IMR-90 (cell line): Measurements from ENCODE around the gene MSANTD7. TPM values are rescaled to one million over a fixed set of nuclear protein-coding genes. Genes with fewer than 3 reads are reported as not detected.

ENCODE experiments used
- ATAC-seq: fragments of 200-7000 bp; cut with Tn5 transposase; 2 replicates; pipeline ENCODE4 v1.9.1; 2020; ENCODE audit warnings: low read depth, mild to moderate bottlenecking, moderate library complexity
- BruUV-seq: library from RNA; stranded (reverse); fragments of 400-500 nt; replicated peaks from 2 replicates; lab custom pipeline; 2021; lab: Mats Ljungman, UMichigan
- CTCF ChIA-PET: fragments of 300-600 bp; formaldehyde crosslinking; extraction: SDS; loops from one replicate; lab custom pipeline; 2021; ENCODE audit warnings: antibody characterized with exemption; lab: Yijun Ruan, JAX
- POLR2A ChIA-PET: fragments of 300-600 bp; sonication (Branson Sonifier 250); formaldehyde crosslinking; loops from one replicate; lab custom pipeline; 2022; ENCODE audit warnings: antibody characterized with exemption; ENCODE audit not compliant: unreplicated experiment; lab: Charles Lee
- DNase-seq: peaks from one replicate; pipeline ENCODE4 v3.0.0; 2013
- H2AFZ ChIP-seq: replicated peaks from 2 replicates; pipeline ENCODE3; 2013; ENCODE audit warnings: low read length, mild to moderate bottlenecking; ENCODE audit not compliant: poor library complexity
- H2AK5ac ChIP-seq: 2 replicates; pipeline ENCODE4 v1.6.1; 2013; ENCODE audit warnings: low read depth, low read length, inconsistent platforms
- H2AK9ac ChIP-seq: replicated peaks from 2 replicates; pipeline ENCODE3; 2013; ENCODE audit warnings: mild to moderate bottlenecking, low read depth, low read length, moderate library complexity; ENCODE audit not compliant: poor library complexity
- H2BK120ac ChIP-seq: 2 replicates; pipeline ENCODE4 v1.6.1; 2013; ENCODE audit warnings: low read depth, low read length, inconsistent platforms
- H2BK15ac ChIP-seq: 3 replicates; pipeline ENCODE4 v1.6.1; 2013; ENCODE audit warnings: low read depth, low read length, inconsistent platforms
- H2BK20ac ChIP-seq: 2 replicates; pipeline ENCODE4 v1.6.1; 2013; ENCODE audit warnings: low read depth, mild to moderate bottlenecking, inconsistent platforms, low read length, moderate library complexity
- H2BK5ac ChIP-seq: 2 replicates; pipeline ENCODE4 v1.6.1; 2013; ENCODE audit warnings: mild to moderate bottlenecking, low read depth, low read length, inconsistent platforms; ENCODE audit not compliant: poor library complexity, severe bottlenecking
- H3K14ac ChIP-seq: replicated peaks from 2 replicates; pipeline ENCODE4 v1.6.1; 2013; ENCODE audit warnings: low read depth, low read length, inconsistent platforms
- H3K18ac ChIP-seq: 2 replicates; pipeline ENCODE4 v1.6.1; 2013; ENCODE audit warnings: low read depth, low read length, control low read depth
- H3K23ac ChIP-seq: 2 replicates; pipeline ENCODE4 v1.6.1; 2013; ENCODE audit warnings: low read depth, low read length, inconsistent platforms
- H3K27ac ChIP-seq: 2 replicates; pipeline ENCODE4 v1.5.1; 2013; ENCODE audit warnings: mild to moderate bottlenecking, control low read depth, low read length; ENCODE audit not compliant: insufficient read depth
- H3K27me3 ChIP-seq: 2 replicates; pipeline ENCODE4 v1.6.1; 2013; ENCODE audit warnings: low read length; ENCODE audit not compliant: control insufficient read depth, insufficient read depth
- H3K36me3 ChIP-seq: 2 replicates; pipeline ENCODE4 v1.6.1; 2013; ENCODE audit warnings: low read length, mixed read lengths; ENCODE audit not compliant: control insufficient read depth, insufficient read depth
- H3K4ac ChIP-seq: 2 replicates; pipeline ENCODE4 v1.6.1; 2013; ENCODE audit warnings: low read depth, low read length, inconsistent platforms
- H3K4me1 ChIP-seq: 2 replicates; pipeline ENCODE4 v1.6.1; 2013; ENCODE audit warnings: low read length, mixed read lengths; ENCODE audit not compliant: control insufficient read depth, insufficient read depth
- H3K4me2 ChIP-seq: 2 replicates; pipeline ENCODE4 v1.6.1; 2013; ENCODE audit warnings: low read depth, mild to moderate bottlenecking, control low read depth, low read length, moderate library complexity
- H3K4me3 ChIP-seq: 2 replicates; pipeline ENCODE4 v1.5.1; 2013; ENCODE audit warnings: low read depth, mild to moderate bottlenecking, control low read depth, low read length, moderate library complexity; ENCODE audit not compliant: insufficient read depth
- H3K56ac ChIP-seq: 2 replicates; pipeline ENCODE4 v1.6.1; 2013; ENCODE audit warnings: low read length, inconsistent platforms; ENCODE audit not compliant: insufficient read depth; ENCODE audit errors: extremely low read depth
- H3K79me1 ChIP-seq, 2 experiments: 2 replicates each; pipeline ENCODE4 v1.6.1; 2013; ENCODE audit warnings: low read length in 2 of 2, inconsistent platforms in 1 of 2, low read depth in 1 of 2
- H3K9ac ChIP-seq: 2 replicates; pipeline ENCODE4 v1.6.1; 2013; ENCODE audit warnings: low read depth, low read length, control low read depth
- H3K9me1 ChIP-seq: 2 replicates; pipeline ENCODE4 v1.6.1; 2013; ENCODE audit warnings: low read length, inconsistent platforms; ENCODE audit not compliant: insufficient read depth
- H3K9me3 ChIP-seq: 2 replicates; pipeline ENCODE4 v1.6.1; 2013; ENCODE audit warnings: low read length; ENCODE audit not compliant: control insufficient read depth, insufficient read depth
- H4K20me1 ChIP-seq: 2 replicates; pipeline ENCODE4 v1.6.1; 2013; ENCODE audit warnings: low read length, inconsistent platforms; ENCODE audit not compliant: insufficient read depth
- H4K5ac ChIP-seq: 2 replicates; pipeline ENCODE4 v1.6.1; 2013; ENCODE audit warnings: mild to moderate bottlenecking, low read depth, low read length, control low read depth
- H4K8ac ChIP-seq, 2 experiments: 2 replicates each; pipeline ENCODE4 v1.6.1; 2013; ENCODE audit warnings: low read depth in 2 of 2, low read length in 2 of 2, control low read depth in 1 of 2, inconsistent platforms in 1 of 2
- H4K91ac ChIP-seq: 2 replicates; pipeline ENCODE4 v1.6.1; 2013; ENCODE audit warnings: low read depth, low read length, inconsistent platforms; ENCODE audit not compliant: insufficient read depth
- BHLHE40 ChIP-seq: fragments of 150-350 bp; IDR thresholded peaks from 2 replicates; pipeline ENCODE4 v1.6.1; 2016; ENCODE audit warnings: mild to moderate bottlenecking, low read depth, low read length
- CEBPB ChIP-seq: IDR thresholded peaks from 2 replicates; pipeline ENCODE4 v1.6.1; 2012; ENCODE audit warnings: low read depth, low read length, improper control_type of control experiment
- CHD1 ChIP-seq: IDR thresholded peaks from 2 replicates; pipeline ENCODE4 v1.6.1; 2012; ENCODE audit warnings: low read depth, low read length, improper control_type of control experiment
- FOS ChIP-seq: fragments of 150-350 bp; IDR thresholded peaks from 2 replicates; pipeline ENCODE4 v1.6.1; 2016; ENCODE audit warnings: low read depth, low read length
- MAFK ChIP-seq: IDR thresholded peaks from 2 replicates; pipeline ENCODE4 v1.6.1; 2012; ENCODE audit warnings: low read depth, low read length, improper control_type of control experiment
- MXI1 ChIP-seq: IDR thresholded peaks from 2 replicates; pipeline ENCODE4 v1.6.1; 2012; ENCODE audit warnings: low read depth, mild to moderate bottlenecking, low read length, moderate library complexity, borderline replicate concordance
- POLR2A ChIP-seq: IDR thresholded peaks from 2 replicates; pipeline ENCODE4 v1.6.1; 2012; ENCODE audit warnings: mild to moderate bottlenecking, low read depth, low read length
- RAD21 ChIP-seq: IDR thresholded peaks from 2 replicates; pipeline ENCODE4 v1.6.1; 2012; ENCODE audit warnings: low read length, improper control_type of control experiment
- RCOR1 ChIP-seq: IDR thresholded peaks from 2 replicates; pipeline ENCODE4 v1.6.1; 2012; ENCODE audit warnings: mild to moderate bottlenecking, low read length, improper control_type of control experiment; ENCODE audit not compliant: insufficient replicate concordance
- RFX5 ChIP-seq: IDR thresholded peaks from 2 replicates; pipeline ENCODE4 v1.8.0; 2012; ENCODE audit warnings: low read depth, mild to moderate bottlenecking, low read length, moderate library complexity
- SMC3 ChIP-seq: fragments of 150-350 bp; IDR thresholded peaks from 2 replicates; pipeline ENCODE4 v1.6.1; 2016; ENCODE audit warnings: low read depth, mild to moderate bottlenecking, antibody characterized with exemption, low read length, moderate library complexity
- WGBS, 2 experiments: methylation state at CpG; one replicate each; pipeline versions ENCODE4 v1.1.5 to v1.1.7; 2013; ENCODE audit warnings: missing lambda C conversion rate in 2 of 2; ENCODE audit not compliant: insufficient read length in 1 of 2; ENCODE audit errors: extremely low coverage in 2 of 2; 5-methylcytosine and 5-hydroxymethylcytosine counted together
- dilution Hi-C: fragments of 300-500 bp; cut with HindIII; formaldehyde crosslinking; loops from one replicate; pipeline ENCODE4 v1.14.3; 2018; ENCODE audit warnings: low sequenced_read_pairs; ENCODE audit not compliant: unreplicated experiment
- in situ Hi-C: fragments of 300-500 bp; cut with MboI; formaldehyde crosslinking; loops from 3 replicates; pipeline ENCODE4 v1.14.3; 2019; ENCODE audit warnings: low sequenced_read_pairs, inconsistent platforms, mixed read lengths
- intact Hi-C: fragments of 100-400 bp; cut with micrococcal nuclease; formaldehyde crosslinking; loops from 2 replicates; pipeline ENCODE4 v1.10.0; 2022
- polyA plus RNA-seq, 3 experiments: library from polyadenylated mRNA; depleted of rRNA; stranded (reverse); fragments of >200 nt; gene quantifications; 2 replicates each; pipeline ENCODE4 v1.2.3, GENCODE V29; 2012; ENCODE audit warnings: low replicate concordance in 1 of 3
- total RNA-seq: library from RNA; depleted of rRNA; stranded (reverse); fragments of >200 nt; gene quantifications from 2 replicates; pipeline ENCODE4 v1.2.3, GENCODE V29; 2012
- TF ChIP-seq, protein P1 (sequence below): fragments of 150-350 bp; IDR thresholded peaks from 2 replicates; pipeline ENCODE4 v1.6.1; 2017; ENCODE audit warnings: mild to moderate bottlenecking, antibody characterized with exemption, low read length, low read depth
- TF ChIP-seq, protein P2 (sequence below): fragments of 150-350 bp; IDR thresholded peaks from 2 replicates; pipeline ENCODE4 v1.6.1; 2016; ENCODE audit warnings: low read depth, mild to moderate bottlenecking, low read length, moderate library complexity, borderline replicate concordance
- TF ChIP-seq, protein P3 (sequence below): conservative IDR thresholded peaks from 2 replicates; pipeline ENCODE4 v1.5.1; 2012; ENCODE audit warnings: mild to moderate bottlenecking, low read depth, low read length, improper control_type of control experiment

Gene MSANTD7
- total and polyA plus RNA-seq, 2 of the 4 experiments (the other 2 are of a cell fraction) = 4.7 to 16.0 TPM

DNA sequence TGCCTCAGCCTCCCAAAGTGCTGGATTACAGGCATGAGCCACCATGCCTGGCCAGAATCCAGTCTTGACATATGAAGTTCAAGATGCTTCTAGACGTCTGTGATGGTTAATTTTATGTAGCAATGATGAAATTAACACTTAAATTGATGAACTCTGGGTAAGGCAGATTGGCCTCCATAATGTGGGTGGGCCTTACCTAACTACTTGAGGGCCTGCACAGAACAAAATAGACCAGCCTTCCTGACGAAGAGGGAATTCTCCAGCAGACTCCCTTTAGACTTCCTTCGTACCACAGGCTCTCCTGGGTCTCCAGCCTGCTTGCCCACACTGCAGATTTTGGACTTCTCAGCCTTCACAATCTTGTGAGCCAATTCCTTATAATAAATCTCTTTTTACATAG is 5.0 kb upstream of the MSANTD7 start:
- H3K4ac ChIP-seq = no peak overlapping the region
- H3K9me1 ChIP-seq = peaks cover 3% of the 10 kb centered on the region
- no peaks in the 10 kb centered on the region for H3K27me3 ChIP-seq
- no peak overlapping the region for H2AFZ ChIP-seq
- no peaks in the 10 kb centered on the region for H3K36me3 ChIP-seq
- no peak overlapping the region for H2AK9ac ChIP-seq
- ChIA-PET CTCF (no interaction called here), POLR2A (no interaction called here)
- H3K56ac ChIP-seq = no peak overlapping the region
- no peak overlapping the region for H3K9ac ChIP-seq
- WGBS, 2 experiments = no CpG with 5 or more reads among the region's 3 CpGs
- no peak overlapping the region for H4K5ac ChIP-seq
- no peak overlapping the region for H2BK20ac ChIP-seq
- H3K9me3 ChIP-seq = no peaks in the 10 kb centered on the region
- no peak overlapping the region for H2BK15ac ChIP-seq
- H2AK5ac ChIP-seq = no peak overlapping the region
- dilution Hi-C loops = no loop called here
- H4K8ac ChIP-seq = no peak overlapping the region
- no peaks in the 10 kb centered on the region for H4K20me1 ChIP-seq
- no peak overlapping the region for H3K4me2 ChIP-seq
- no peak overlapping the region for H2BK5ac ChIP-seq
- intact Hi-C loops = loop anchor here (10.0 kb wide), 1 partner anchor 272 kb away; no protein-coding TSS in a partner anchor
- no peak overlapping the region for H4K91ac ChIP-seq
- peaks cover 7 to 8% of the 10 kb centered on the region in 2 experiments for H3K79me1 ChIP-seq
- H3K4me3 ChIP-seq = no peak overlapping the region
- no peak overlapping the region for H2BK120ac ChIP-seq
- ATAC-seq = no peak
- BruUV-seq = no TSS peak
- no peak overlapping the region for H3K27ac ChIP-seq
- no peak for TF ChIP-seq CHD1
- TF ChIP-seq POLR2A = no peak
- TF ChIP-seq RCOR1 = no peak
- no peak for TF ChIP-seq BHLHE40
- TF ChIP-seq CEBPB = no peak
- TF ChIP-seq, protein P1, sequence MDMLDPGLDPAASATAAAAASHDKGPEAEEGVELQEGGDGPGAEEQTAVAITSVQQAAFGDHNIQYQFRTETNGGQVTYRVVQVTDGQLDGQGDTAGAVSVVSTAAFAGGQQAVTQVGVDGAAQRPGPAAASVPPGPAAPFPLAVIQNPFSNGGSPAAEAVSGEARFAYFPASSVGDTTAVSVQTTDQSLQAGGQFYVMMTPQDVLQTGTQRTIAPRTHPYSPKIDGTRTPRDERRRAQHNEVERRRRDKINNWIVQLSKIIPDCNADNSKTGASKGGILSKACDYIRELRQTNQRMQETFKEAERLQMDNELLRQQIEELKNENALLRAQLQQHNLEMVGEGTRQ = no peak
- TF ChIP-seq, protein P2, sequence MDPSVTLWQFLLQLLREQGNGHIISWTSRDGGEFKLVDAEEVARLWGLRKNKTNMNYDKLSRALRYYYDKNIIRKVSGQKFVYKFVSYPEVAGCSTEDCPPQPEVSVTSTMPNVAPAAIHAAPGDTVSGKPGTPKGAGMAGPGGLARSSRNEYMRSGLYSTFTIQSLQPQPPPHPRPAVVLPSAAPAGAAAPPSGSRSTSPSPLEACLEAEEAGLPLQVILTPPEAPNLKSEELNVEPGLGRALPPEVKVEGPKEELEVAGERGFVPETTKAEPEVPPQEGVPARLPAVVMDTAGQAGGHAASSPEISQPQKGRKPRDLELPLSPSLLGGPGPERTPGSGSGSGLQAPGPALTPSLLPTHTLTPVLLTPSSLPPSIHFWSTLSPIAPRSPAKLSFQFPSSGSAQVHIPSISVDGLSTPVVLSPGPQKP = no peak
- no peak for TF ChIP-seq RFX5
- TF ChIP-seq MAFK = no peak
- TF ChIP-seq FOS = no peak
- TF ChIP-seq RAD21 = no peak
- no peak for TF ChIP-seq MXI1
- no peak for TF ChIP-seq SMC3
- TF ChIP-seq, protein P3, sequence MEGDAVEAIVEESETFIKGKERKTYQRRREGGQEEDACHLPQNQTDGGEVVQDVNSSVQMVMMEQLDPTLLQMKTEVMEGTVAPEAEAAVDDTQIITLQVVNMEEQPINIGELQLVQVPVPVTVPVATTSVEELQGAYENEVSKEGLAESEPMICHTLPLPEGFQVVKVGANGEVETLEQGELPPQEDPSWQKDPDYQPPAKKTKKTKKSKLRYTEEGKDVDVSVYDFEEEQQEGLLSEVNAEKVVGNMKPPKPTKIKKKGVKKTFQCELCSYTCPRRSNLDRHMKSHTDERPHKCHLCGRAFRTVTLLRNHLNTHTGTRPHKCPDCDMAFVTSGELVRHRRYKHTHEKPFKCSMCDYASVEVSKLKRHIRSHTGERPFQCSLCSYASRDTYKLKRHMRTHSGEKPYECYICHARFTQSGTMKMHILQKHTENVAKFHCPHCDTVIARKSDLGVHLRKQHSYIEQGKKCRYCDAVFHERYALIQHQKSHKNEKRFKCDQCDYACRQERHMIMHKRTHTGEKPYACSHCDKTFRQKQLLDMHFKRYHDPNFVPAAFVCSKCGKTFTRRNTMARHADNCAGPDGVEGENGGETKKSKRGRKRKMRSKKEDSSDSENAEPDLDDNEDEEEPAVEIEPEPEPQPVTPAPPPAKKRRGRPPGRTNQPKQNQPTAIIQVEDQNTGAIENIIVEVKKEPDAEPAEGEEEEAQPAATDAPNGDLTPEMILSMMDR = no peak
- no peak for DNase-seq
- H3K14ac ChIP-seq = no peak overlapping the region
- H3K18ac ChIP-seq = no peak overlapping the region
- no peak overlapping the region for H3K23ac ChIP-seq
- in situ Hi-C loops = no loop called here
- H3K4me1 ChIP-seq = no peaks in the 10 kb centered on the region; the same call in 1 of the 2 replicates
